ENCODE results near the gene CTTN.

Gene CTTN

DNA sequence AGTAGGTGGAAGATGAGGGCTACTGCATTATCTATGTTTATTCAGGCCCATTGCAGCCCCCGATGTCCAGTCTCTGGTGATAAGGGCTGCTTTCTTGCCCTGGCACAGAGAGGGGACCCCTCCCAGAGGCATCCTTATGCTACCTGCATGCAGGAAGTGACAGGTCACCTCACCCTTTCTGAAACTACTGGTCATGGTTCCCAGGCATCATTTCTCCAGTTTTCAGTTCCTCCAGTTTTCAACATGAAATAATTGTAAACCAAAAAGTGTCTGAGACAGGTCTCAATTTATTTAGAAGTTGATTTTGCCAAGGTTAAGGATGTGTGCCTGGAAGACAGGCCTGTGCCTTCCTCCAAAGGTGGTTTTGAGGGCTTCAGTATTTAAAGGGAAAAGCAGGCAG is 57.0 kb downstream of the CTTN start:
- no peak for DNase-seq (ENCODE audit: low spot score)

DNA sequence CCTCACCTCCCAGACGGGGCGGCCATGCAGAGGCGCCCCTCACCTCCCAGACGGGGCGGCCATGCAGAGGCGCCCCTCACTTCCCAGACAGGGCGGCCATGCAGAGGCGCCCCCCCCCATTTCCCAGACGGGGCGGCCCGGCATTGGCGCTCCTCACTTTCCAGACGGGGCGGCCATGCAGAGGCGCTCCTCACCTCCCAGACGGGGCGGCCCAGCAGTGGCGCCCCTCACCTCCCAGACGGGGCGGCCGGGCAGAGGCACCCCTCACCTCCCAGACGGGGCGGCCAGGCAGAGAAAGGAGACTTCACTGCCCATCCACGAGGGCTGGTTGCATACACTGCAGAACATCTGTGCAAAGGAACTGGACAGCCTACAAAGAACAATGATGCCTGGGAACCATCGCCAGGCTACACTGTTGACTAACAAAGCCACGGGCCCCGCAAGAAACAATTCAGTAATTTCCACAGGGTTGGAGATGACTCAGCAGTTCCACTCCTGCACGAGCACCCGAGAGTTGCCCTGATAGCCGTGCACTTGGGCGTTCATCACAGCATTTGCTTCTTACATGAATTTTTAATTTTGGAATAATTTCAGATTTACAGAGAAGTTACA is 58.7 kb downstream of the CTTN start:
- DNase-seq (ENCODE audit: low spot score): no peak

DNA sequence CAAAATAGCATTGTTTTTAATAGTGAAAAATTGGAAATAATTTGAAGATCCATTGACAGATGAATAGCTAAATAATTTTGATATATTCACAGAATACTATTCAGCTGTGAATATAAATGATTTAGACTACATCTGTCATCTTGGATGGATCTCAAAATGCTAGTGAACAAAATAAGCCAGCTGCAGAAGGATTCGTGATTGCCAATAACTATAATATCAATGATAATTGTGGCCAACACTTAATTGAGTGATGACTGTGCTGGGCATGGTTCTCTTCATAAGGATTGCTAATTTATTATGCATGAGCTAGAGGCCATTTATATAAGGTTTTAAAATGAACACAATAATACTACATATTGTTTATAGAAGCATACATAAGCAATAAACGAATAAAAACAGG is 60.4 kb downstream of the CTTN start:
- DNase-seq (ENCODE audit: low spot score): no peak

DNA sequence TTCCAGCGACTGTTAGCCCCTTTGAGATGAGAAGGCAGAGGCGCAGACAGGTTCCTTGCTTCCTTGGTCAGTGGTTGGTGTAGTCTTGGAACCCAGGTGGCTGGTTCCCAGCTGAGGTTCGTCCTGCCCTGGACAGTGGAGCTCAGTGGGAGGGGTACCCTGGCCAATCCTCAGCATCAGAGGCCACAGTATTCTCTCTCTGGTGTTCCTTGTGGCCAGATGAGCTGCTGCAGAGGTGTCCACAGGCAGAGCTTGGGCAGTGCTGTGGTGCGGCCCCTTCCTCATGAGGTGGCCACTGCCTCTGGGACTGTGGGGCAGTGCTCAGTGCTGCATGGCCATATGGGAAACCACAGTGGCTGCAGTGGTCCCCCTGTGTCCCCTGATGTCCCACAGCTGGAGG is 61.8 kb downstream of the CTTN start:
- DNase-seq (ENCODE audit: low spot score): no peak

DNA sequence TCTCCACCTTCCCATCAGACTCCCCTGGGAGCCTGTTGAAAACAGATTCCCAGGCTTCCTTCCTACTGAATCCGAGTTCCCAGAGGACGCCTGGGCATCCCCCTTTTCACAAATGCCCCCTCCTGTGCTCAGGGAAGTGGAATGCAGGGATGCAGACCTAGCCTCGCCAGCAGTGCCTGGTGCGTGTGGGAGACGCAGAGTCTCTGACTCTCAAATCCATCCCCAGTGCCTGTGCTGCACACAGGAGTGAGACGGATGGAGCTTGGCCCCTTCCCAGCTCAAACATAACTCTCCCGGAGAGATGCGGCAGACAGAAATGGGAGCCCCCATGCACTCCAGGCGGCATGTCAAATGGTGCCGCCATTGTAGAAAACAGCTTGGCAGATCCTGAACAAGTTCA is 62.6 kb downstream of the CTTN start:
- no peak for DNase-seq (ENCODE audit: low spot score)

DNA sequence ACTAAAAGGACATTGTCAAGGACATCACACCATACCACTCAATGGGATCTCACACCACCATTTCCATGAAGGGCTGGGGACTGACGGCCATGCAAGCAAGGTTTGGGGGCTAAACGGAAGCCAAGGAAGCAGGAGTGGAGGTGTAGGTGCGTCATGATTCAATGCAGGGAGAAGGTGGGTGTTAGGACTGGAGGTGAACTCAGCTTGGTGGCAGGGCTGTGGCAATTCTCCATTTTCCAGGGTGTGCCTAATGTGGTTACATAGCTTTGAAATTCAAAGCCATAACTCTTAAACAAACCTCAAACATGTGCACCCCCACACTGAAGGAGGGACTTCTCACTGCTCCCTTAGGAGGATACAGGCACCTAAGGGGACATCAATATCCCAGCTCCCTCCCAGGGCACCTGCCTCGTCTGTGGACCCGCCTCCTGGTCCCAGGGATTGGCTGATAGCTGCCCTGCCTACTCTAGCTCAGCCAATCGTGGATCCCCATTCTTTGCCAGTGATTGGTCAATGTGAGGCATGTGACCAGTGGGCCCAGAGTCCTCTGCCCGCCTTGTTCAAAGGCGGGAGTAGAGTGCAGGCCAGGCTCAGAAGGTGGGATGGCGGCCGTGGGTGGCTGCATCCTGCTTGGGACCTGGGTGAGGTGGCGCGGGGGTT is 64.6 kb downstream of the CTTN start:
- DNase-seq (ENCODE audit: low spot score): no peak

DNA sequence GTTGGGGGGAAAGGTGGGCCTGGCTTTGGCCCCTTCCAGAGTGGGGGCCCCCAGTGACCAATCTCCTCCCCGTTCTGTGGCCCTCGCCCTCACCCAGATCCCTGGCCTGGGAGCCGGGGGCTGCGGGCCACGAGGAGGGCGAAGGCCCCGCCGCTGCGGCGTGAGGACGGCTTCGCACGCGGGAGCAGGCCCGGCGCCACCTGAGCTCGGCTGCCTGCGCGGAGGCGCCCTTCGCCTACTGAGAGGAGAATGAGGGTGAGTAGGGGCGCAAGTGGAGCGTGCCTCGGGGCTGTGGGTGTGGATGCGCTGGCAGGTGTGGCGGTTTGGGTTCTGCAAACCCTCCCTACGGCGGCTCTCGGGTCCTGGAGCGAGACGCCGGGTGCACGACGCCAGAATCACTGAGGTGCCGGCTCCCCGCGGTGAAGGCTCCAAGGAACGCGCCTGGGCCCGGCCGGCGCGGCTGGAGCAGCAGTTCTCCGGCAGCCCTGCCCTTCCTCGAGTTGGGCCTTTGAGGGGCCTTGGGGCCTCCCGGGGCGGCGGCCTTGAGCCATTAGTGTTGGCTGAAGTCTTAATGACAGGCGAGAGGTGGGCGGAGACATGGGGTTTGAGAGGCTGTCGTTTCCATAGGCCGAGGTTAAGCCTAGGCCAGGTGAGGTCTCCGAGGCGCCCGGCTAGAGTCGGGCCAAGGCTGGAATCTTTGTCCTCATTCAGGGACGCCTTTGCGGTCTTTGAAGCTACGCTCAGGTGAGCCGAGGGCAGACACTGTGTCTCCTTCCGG is 65.3 kb downstream of the CTTN start:
- no peak for DNase-seq (ENCODE audit: low spot score)

DNA sequence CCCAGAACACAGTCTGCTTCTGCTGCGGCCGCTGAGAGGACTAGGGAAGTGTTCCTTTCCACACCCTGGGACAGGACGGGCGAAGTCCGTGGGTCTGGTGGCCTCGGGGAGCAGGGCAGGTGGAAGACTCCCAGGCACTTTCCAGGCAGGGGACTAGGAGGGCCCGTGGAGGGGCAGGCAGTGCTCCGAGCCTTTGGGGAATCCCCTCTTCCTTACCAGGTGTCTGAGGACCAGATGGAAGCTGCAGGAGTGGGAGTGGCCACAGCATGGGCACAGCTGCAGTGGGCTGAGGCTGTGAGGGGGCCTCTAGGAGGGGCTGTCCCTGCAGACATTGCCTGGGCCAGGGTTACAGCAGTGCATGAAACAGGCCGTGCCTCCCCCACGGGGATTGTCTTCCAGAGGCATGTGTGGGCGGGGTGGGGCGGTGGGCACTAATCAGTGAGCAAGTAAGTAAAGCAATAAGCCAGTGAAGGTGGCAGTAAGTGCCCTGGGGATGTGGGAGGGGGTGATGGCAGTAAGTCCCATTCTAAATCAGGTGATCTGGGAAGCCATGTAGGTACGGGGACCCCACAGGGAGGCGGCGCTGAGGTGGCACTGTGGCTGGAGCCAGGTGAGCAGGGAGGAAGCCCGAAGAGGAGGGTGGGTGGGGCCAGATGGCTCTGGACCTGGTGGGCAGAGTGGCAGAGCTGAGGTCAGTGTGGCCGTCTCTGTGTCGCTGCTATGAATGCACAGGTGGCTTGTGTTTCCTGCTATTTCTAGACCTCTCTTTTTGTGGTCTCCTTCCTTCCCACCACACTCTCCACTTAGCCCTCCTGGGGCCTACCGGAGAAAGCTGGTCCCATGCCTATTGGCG is 66.4 kb downstream of the CTTN start:
- no peak for DNase-seq (ENCODE audit: low spot score)

DNA sequence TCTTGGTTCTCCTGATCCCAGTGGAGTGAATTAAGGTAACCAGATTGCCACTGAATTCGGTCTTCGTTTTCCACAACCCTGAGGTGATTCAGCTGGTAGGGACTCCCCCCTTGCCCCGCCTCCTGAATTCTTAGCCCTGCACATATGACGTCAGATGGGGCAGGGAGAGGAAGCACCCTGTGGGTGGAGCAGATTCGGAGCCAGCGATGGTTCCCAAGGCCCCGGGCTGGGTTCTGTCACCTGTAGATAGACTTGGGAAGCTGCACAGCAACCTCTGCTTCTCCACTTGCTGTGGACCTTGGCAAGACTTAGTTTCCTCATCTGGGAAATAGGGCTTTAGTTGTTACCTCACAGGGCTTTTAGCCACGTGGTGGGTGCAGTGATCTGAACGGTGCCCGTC is 67.8 kb downstream of the CTTN start:
- no peak for DNase-seq (ENCODE audit: low spot score)

DNA sequence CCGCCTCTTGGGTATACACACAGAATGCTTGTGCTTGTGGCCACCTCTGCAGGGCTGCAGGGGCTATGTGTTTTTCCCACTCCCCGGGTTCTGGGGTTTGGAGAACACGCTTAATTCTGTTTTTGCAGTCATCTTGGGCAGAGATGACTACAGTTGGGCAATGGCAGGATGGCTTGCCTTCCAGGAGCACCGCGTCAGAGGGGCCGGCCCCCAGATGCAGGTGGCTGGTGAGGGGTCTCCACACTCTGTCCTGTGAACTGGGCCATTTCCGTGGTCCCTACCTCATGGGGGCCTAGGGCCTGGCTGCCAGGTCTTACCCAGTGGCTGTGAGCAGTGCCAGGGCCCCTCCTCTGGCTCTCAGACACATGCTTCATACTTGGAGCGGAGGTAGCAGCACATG is 68.3 kb downstream of the CTTN start:
- no peak for DNase-seq (ENCODE audit: low spot score)

DNA sequence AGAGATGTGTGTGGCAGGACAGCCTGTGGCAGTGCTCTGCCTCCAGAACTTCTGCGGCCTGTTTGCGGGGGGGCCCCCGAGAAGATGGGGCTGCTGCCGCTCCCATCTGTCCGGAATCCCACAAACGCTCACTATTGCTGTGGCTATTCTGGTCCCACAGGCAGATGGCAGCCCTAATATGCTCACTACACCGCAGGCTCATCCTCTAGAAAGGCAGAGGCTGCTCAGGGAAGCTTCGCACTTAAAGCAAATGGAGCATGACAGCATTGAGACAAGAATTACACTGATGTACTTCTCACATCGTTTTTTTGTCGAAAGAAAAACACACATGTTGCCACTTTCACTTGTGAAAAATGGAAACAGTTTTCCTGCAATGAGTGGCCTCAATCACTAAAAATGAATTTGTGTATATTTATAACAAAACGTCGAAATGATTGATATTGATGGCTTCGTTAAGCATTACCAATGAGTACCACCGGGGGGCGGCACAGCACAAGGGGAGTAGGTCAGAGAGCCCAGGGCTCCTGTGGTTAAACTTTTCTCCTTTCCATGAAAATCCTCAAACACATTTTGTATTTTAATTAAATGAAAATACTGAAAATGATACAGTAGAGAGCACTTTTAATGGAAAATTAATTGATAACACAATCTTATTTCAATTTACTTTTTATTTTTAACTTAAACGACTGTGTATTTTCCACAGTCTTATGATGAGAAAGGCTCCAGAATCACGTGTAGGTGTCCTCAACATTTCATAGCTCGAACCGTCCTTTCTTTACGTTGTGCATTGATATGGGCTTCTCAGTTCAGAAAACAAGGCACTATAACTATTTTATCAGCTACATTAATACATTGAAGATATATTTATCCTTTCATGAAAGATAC is 69.1 kb downstream of the CTTN start:
- peak; percentile 75 for DNase-seq (ENCODE audit: low spot score)

DNA sequence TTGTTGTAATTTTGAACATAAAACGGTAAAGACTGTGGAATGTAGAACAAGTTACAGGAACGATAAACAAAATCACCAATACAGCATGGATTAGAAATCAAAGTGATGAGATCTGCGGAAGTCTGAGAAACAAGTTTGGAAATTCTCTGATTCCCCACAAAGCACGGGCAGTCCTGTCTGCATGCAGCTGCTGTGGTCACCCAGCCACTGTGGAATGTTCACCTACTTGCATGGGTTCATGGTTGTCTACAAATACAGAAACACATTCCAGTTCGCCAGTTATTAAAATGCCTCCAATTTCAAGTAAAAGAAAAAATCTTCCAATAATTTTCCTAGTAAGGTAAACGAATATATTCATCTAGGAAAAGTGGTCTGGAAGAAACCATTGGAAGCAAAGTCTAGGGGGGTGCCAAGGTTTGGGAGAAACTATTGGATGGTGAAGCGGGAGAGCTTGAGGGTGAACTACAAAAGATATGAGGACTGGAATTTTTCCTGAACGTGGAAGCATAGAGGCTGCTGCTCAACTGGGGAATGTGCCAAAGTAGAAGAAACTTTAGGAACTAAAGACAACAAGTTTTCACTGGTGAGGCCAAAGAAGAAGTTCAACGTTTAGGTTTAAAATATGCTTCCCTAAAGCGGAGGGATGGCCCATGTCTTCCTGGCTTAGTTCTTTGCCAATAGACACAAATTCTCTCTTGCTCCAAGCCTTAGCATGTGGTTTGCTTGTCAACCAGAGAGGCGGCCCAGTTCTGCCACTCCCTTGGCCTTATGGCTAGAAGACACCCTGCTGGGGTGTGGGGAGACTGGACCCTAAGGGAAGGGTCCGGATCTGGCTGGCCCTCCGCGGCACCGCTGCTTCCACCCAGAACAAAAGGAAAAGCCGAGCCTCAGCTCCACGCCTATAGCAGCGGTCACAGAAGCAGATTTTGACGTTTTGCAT is 70.2 kb downstream of the CTTN start:
- no peak for DNase-seq (ENCODE audit: low spot score)

DNA sequence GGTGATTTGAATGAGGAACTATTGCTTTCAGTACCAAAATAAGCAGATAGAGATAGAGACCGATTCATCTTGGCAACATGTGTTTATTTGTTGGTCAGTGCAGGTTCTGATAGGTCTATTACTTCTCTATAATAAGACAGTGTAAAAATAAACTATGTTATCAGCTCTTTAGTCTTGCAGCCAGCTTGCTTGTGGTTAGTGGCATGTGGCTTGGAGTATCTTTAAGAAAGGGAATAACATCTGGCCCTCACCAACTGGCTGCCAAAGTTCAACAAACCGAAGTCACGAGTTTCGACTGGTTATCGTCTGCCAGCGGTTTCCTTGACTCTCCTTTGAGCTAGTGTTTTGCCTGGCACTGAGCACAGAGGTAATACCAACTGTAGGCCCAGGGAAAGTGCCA is 71.8 kb downstream of the CTTN start:
- no peak for DNase-seq (ENCODE audit: low spot score)

DNA sequence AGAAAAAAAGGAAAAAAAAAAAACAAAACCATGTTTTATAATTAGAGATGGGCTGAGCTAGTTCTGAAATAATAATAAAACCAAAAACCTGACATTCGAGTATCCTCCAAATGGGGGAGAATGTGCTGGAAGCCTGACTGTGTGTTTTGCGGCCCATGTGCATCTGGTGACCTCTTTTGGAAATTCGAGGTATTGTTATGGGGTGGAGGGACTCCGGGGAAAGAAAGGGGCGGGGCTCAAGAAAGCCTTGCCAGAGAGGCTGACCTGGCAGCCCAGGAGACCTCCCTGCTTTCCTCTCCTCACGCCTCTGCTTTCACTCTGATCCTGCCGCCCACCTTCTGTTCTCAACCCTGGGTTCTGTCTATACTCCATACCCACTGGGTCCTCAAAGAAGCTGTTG is 72.9 kb downstream of the CTTN start:
- DNase-seq (ENCODE audit: low spot score): peak; percentile 31

DNA sequence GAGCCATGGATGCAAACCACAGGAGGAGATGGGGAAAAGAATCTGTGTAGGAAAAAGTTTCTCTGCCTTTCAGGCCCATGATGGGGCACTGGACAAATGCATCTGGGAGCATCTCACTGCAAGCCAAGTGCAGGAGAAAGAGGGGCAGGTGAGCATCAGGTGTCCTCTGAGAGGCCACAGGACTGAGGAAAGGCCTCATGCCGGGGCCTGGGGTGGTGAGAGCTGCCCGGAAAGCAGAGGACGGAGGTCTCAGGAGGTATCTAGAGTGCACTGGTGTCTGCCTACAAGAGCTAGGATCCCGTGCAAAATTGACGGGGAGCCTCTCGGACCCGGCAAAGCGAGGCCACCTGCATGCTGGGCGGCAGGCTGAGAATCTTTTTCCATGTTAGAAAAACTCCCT is 73.9 kb downstream of the CTTN start:
- no peak for DNase-seq (ENCODE audit: low spot score)

DNA sequence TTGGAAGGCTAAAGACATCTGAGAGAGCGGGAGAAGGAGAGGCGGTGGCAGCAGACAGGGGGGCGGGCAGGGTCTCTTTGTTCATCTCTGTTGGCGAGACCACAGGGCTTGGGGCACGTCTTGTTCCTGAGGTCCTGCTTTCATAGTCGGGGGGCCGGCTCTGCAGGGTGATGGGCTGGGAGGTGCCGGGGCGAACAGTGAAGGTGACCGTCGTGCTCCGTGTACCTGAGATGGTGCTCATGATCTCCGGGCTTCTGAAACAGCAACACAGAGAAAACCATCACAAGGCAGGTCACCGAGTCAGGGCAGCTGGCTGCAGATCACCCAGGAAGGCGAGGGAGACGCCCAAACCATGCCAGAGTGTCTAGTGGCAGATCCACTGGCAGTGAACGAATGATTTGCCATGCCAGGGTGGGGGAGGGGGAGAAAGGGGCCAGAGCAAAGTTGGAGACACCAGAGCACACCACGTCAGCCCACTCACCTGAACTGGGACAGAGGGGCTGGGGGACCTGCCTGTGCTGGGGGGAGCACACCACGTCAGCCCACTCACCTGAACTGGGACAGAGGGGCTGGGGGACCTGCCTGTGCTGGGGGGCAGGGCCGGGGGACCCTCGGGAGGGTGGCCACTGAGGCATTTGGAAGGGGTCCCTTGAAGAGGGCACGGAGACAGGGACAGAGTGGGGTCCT is 75.0 kb downstream of the CTTN start:
- DNase-seq (ENCODE audit: low spot score): no peak

DNA sequence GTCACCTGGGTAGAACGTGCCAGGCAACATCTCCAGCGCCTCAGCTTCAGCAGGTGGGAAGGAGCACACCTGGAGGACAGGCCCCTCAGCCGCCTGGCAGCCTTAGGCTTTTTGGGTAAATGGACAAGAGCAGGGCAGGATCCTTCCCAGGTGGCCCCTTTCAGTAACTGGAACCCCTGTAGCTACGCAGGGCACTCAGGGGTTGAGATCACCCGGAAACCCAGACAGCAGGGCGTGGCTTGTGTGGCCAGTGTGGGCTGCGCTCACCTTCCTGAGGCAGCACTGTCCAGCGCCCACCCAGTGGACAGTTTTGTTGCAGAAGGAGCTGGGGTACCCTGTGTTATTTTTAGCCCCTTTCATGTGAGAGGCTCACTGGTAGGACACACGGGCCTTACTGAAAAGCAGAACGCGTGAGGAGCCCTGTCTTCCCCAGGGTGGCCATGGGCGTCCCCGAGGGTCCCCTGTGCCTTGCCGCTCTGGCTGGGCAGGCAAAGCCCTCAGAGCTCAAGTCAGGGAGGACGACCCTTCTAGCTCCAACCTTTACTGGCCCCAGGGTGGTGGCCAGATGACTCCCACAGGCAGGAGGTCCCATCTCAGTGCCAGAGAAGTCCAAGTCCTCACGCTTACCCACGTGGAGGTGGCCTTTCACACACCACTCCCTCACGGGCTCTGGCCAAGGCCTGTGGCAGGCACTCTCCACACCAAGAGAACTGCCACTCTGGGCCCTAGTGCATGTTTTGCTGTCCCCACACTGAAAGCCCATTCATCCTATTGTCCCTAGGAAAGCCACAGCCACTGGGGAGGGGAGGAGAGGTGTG is 75.8 kb downstream of the CTTN start:
- no peak for DNase-seq (ENCODE audit: low spot score)

DNA sequence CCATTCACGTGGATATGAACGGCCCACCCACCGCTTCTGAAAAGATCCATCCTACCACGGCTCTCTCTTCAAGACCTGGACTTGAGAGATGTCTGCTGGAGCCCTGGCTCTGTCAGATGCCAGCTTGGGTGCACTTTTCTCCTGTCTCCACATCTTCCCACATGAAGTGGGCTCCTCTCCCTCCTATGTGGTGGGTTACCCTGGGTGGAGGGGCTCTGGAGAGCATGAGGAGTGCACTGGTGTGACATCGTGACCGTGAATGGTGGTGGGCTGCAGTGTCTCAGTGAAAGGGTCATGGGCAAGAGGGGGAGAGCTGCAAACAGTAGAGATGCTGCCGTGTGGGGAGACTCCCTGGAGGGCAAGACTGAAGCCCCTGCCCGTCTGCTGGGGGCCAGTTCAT is 76.4 kb downstream of the CTTN start:
- no peak for DNase-seq (ENCODE audit: low spot score)

DNA sequence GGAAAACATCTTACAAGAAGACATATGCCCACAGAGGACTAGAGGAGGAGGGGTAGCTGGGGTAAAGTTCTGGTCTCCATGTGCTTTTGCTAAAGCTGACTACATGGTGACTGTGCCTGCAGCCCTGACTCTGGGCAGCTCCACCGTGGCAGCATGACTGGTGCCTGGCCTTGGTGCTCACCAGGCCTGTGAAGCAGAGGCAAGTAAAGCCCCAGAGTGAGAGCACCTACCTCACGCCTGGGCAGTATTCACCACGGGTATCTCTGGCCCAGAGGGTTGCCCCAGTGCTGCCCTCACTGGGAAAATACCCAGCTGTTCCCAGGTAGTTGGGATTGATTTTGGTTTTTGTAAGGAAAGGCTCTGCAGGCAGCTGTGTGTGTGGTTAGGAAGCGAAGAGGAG is 78.3 kb downstream of the CTTN start:
- DNase-seq (ENCODE audit: low spot score): no peak

All from cerebellar cortex (tissue), 1 donor.